Heart left ventricle (tissue), 13 donors: ENCODE results near the gene HEPACAM.

Experiments
- CTCF ChIP-seq, 12 donors: fragments of 200-600 bp; sonication (generic) in 4 of 12; IDR thresholded peaks; one replicate each; pipeline versions ENCODE4 v1.5.0 to v1.8.0; 2018 to 2022; ENCODE audit warnings: antibody characterized with exemption in 12 of 12, mild to moderate bottlenecking in 5 of 12
- POLR2A ChIP-seq, 2 donors: fragments of 450-650 bp; IDR thresholded peaks; one replicate each; pipeline ENCODE4 v1.6.1; 2017; ENCODE audit warnings: antibody characterized with exemption in 2 of 2, mild to moderate bottlenecking in 2 of 2, moderate library complexity in 2 of 2
- donor health status: ischemic (EF 13 %, LVEDD 7.1; RV severe dilation, severe dysfunction).
- donor health status: DM: no; HTN: yes; CAD: no.
- donor health status: DM: no; HTN: no; CAD: no.
- donor health status: ischemic (EF 25% LVEDD 6.9; RV normal size, moderate dysfunction).
- donor health status: ischemic (EF 25% LVEDD 5.7; RV mildly dilated, moderate dysfunction).
- donor health status: ischemic (EF 35%, LVEDD 5.7; RV mildly dilated, moderate dysfunction).
- donor health status: nonischemic (EF 11% LVEDD 7.7; RV severe dilation, severe dysfunction).
- donor health status: DM: yes; HTN: yes; CAD: no.
- donor health status: PGD.
- donor health status: ischemic (EF 29% LVEDD 5.4; RV normal size, mild dysfunction).
- donor health status: nonischemic (EF 23%, LVEDD 6.1; RV moderate dilation, normal function).

- no peak for TF ChIP-seq POLR2A (IDR thresholded peaks at IDR 0.05)
- no peak for TF ChIP-seq CTCF (IDR thresholded peaks at IDR 0.05)
Observed at GRCh38 chr11:124872741-124873140, 63.1 kb downstream of the HEPACAM start.
